ENCODE measurements around the gene ZNF266. TPM values are rescaled to one million over a fixed set of nuclear protein-coding genes. Genes with fewer than 3 reads are reported as not detected.

The ZNF266 gene
- total RNA-seq (2021; fragmentation: NEBNext Ultra II Directional; extraction: Animal tissue kit (Norgen Biotek cat#: 25700)) (14.2 and 15.3 TPM in 2 replicates), polyA plus RNA-seq (2011; rRNA removed) (6.6 and 15.6 TPM in 2 replicates), polyA minus RNA-seq (2011; rRNA and poly(A)+ RNA removed) (11.4 and 13.4 TPM in 2 replicates)
- 13.5 TPM for polyA plus RNA-seq (2011; cell fraction: cytosol; rRNA removed)
- 23.0 TPM for polyA plus RNA-seq (2011; cell fraction: nucleus; rRNA removed)
- 10.9 to 15.8 TPM (median 13.5 TPM) in 4 replicates for polyA plus RNA-seq (2012, experiment 1 of 2)
- polyA plus RNA-seq (2012, experiment 2 of 2), result 1.1 TPM
- polyA plus RNA-seq (2013, experiment 1 of 2), result 11.5 TPM
- polyA plus RNA-seq (2013, experiment 2 of 2), result 9.1 TPM
- polyA minus RNA-seq (2011; cell fraction: cytosol; rRNA and poly(A)+ RNA removed), result 8.1 TPM
- 19.2 TPM for polyA minus RNA-seq (2011; cell fraction: nucleus; rRNA and poly(A)+ RNA removed)
- long read RNA-seq, experiment 1, partial matches to known transcripts, result 0 of 14 reads
- long read RNA-seq, experiment 1, other reads (novel, unspliced or antisense), result 13 of 14 reads
- long read RNA-seq, experiment 2, partial matches to known transcripts, result 1 of 2 reads
- long read RNA-seq, experiment 2, other reads (novel, unspliced or antisense), result 1 of 2 reads

DNA sequence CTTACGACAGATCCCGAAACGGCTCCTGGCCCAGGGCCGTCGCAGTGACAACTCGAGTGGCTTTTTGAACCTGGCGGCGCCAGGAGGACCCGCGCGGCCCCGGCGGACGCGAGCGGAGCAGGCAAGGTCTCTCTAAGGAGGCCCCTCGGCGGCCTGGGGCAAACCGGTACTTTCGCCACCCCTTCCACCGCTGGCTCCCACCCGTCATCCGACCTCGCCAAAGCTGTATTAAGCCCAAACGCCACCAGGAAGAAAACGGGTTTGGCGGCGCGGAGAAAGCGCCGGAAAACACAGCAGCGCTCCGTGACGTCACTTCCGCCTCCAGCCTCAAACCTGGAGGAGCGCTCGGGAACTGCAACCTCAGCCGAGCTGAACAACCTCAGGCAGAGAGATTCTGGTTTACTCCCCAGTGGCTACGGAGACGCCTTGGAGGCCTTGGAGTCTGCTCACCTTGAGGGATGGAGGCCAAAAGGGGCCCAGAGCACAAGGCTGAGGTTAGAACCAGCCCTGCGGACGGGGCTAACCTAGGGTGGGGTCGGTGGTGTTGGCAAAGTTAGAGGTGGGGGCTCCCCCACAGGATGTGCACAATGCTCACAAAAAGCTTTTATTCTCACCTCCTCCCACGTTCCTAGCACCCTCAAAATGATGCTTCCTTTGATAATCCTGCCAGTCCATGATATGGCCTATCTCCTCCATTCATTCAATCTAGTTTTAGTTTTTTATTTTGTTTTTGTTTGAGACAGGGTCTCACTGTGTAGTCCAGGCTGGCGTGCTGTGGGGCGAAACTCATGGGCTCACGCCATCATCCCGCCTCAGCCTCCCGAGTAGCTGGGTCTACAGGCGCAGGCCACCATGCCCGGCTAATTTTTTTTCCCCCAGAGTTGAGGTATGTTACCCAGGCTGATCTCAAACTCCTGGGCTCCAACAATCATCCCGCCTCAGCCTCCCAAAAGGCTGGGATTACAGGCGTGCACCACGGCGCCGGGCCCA is at the start of gene ZNF266:
TSS of gene ZNF266 (minus strand) at position 295 of the 990 bp plus-strand sequence. CDS start 15,484 bp downstream, outside the sequence.
- no peak within 1 kb of the TSS; the same call in 1 of the 2 replicates for H2BK15ac ChIP-seq (ENCODE audit: low read length)
- CTCF ChIA-PET (ENCODE audit: partially characterized antibody), result interaction anchor here (0.6 to 2.0 kb wide), 4 partner anchors 12 to 99 kb away, joined by 3 to 5 read pairs (median 3); no protein-coding TSS in a partner anchor
- H3K4me2 ChIP-seq (ENCODE audit: insufficient read depth in 1 of 2, low read depth in 2 of 2, low read length in 2 of 2), result peak within 1 kb of the TSS; percentile 64 to 78
- peak within 1 kb of the TSS; percentile 91 for H2AFZ ChIP-seq (ENCODE audit: low read length)
- peaks cover 3 to 7% of the 10 kb centered on the region in 2 experiments; a peak in 2 of 4 replicates for H3K9me3 ChIP-seq (ENCODE audit: insufficient read depth in 2 of 2, low read depth in 1 of 2, low read length in 1 of 2)
- H2BK5ac ChIP-seq (ENCODE audit: low read depth, low read length), result peak within 1 kb of the TSS; percentile 97
- no peaks in the 10 kb centered on the region for H3K27me3 ChIP-seq (replicated peaks in 1 of 4; ENCODE audit: control insufficient read depth in 3 of 4, extremely low read depth in 1 of 4, insufficient read depth in 3 of 4, low read length in 3 of 4)
- 18% methylated on average over 55 of the region's 56 CpGs; no CpG with 5 or more reads in 1 of the 2 experiments for WGBS, 2 experiments (ENCODE audit: extremely low coverage in 1 of 2, insufficient coverage in 1 of 2, insufficient read length in 1 of 2, insufficient replicate concordance in 2 of 2, low coverage in 1 of 2, low lambda C conversion rate in 2 of 2, missing lambda C conversion rate in 1 of 2)
- no peak within 1 kb of the TSS for H2BK20ac ChIP-seq (ENCODE audit: low read length)
- H3K4me1 ChIP-seq (replicated peaks in 1 of 4; ENCODE audit: control insufficient read depth in 3 of 4, insufficient read depth in 4 of 4, low read length in 3 of 4), result no peaks in the 10 kb centered on the region; a peak in 2 of 7 replicates
- peak within 1 kb of the TSS; percentile 92 for H3K4ac ChIP-seq (replicated peaks; ENCODE audit: insufficient read length, low read depth, low read length)
- H3K18ac ChIP-seq (ENCODE audit: extremely low read depth, low read length), result peak within 1 kb of the TSS; percentile 96
- POLR2A ChIA-PET (ENCODE audit: partially characterized antibody), result interaction anchor here (0.9 to 1.7 kb wide), 8 partner anchors 28 to 295 kb away, joined by 3 to 6 read pairs (median 4); partner anchors contain the start of gene ZNF559
- DNase-seq (ENCODE audit: low read depth in 1 of 2, low spot score in 2 of 2), result peak; percentile 73 to 91
- peak within 1 kb of the TSS; percentile 79 to 93 (median 90) for H3K4me3 ChIP-seq (ENCODE audit: extremely low read depth in 1 of 4, insufficient read depth in 2 of 4, low read depth in 3 of 4, low read length in 4 of 4)
- no peak within 1 kb of the TSS for H3K23ac ChIP-seq (ENCODE audit: insufficient read length)
- H4K91ac ChIP-seq (replicated peaks; ENCODE audit: insufficient read length, low read length), result peak within 1 kb of the TSS; percentile 88
- H3K27ac ChIP-seq (ENCODE audit: low read depth, low read length), result peak within 1 kb of the TSS; percentile 76
- H3K56ac ChIP-seq (replicated peaks; ENCODE audit: insufficient read length, low read depth, low read length), result peak within 1 kb of the TSS; percentile 52
- peak within 1 kb of the TSS; percentile 55 for H2BK120ac ChIP-seq (replicated peaks; ENCODE audit: low read depth, low read length)
- no peak within 1 kb of the TSS for H2AK5ac ChIP-seq (ENCODE audit: low read depth, low read length)
- peaks cover 0 to 5% of the 10 kb centered on the region in 2 experiments for H4K20me1 ChIP-seq (replicated peaks in 1 of 2; ENCODE audit: control insufficient read depth in 1 of 2, insufficient read depth in 2 of 2, low read length in 2 of 2)
- H3K79me1 ChIP-seq (ENCODE audit: low read depth, low read length), result peaks cover 1% of the 10 kb centered on the region
- peaks cover 10% of the 10 kb centered on the region; the same call in 1 of the 2 replicates for H3K23me2 ChIP-seq (ENCODE audit: low read depth, low read length)
- no peak for FAIRE-seq
- peak within 1 kb of the TSS; percentile 99 for H4K8ac ChIP-seq (ENCODE audit: extremely low read depth, insufficient read depth, low read length)
- H2BK12ac ChIP-seq (ENCODE audit: low read depth, low read length), result peak within 1 kb of the TSS; percentile 75; the same call in 1 of the 2 replicates
- peak within 1 kb of the TSS; percentile 77 to 93 (median 90) for H3K9ac ChIP-seq (replicated peaks in 1 of 4; ENCODE audit: extremely low read depth in 1 of 4, low read depth in 3 of 4, low read length in 3 of 4)
- H3K36me3 ChIP-seq (ENCODE audit: control insufficient read depth in 2 of 4, insufficient read depth in 4 of 4, low read length in 3 of 4), result peaks cover 0 to 2% (median 0%) of the 10 kb centered on the region in 4 experiments; a peak in 1 of 8 replicates
- H3K79me2 ChIP-seq (ENCODE audit: control insufficient read depth in 1 of 2, insufficient read depth in 2 of 2, low read length in 2 of 2), result peaks cover 0 to 20% of the 10 kb centered on the region in 2 experiments; a peak in 2 of 4 replicates
- peak within 1 kb of the TSS; percentile 63 for H3K14ac ChIP-seq (ENCODE audit: insufficient read length)
- H4K5ac ChIP-seq (ENCODE audit: insufficient read length, low read depth, low read length), result peak within 1 kb of the TSS; percentile 89
- 0 out of 4 replicates have a peak, but pooled peaks of 1 of the 2 experiments have one; percentile 70 for TF ChIP-seq SIN3A (conservative IDR thresholded peaks at IDR 0.05 in 1 of 2, IDR thresholded peaks at IDR 0.05 in 1 of 2; ENCODE audit: low read depth in 1 of 2, low read length in 2 of 2)
- no peak for TF ChIP-seq BACH1 (IDR thresholded peaks at IDR 0.05; ENCODE audit: low read length)
- TF ChIP-seq RFX5 (IDR thresholded peaks at IDR 0.05; ENCODE audit: borderline replicate concordance, low read depth, low read length), result no peak
- TF ChIP-seq NANOG (IDR thresholded peaks at IDR 0.05; ENCODE audit: insufficient read depth, low read depth, low read length, poor library complexity, severe bottlenecking), result no peak
- TF ChIP-seq JUN (IDR thresholded peaks at IDR 0.05; ENCODE audit: low read depth, low read length), result 0 out of 2 replicates have a peak, but pooled peaks have one; percentile 15
- TF ChIP-seq, protein P1, sequence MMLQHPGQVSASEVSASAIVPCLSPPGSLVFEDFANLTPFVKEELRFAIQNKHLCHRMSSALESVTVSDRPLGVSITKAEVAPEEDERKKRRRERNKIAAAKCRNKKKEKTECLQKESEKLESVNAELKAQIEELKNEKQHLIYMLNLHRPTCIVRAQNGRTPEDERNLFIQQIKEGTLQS (IDR thresholded peaks at IDR 0.05; ENCODE audit: insufficient read depth, low read depth, low read length), result peak; percentile 66
